HG02943 (cell line): ENCODE results near the gene MORN5.

Source experiments
- ATAC-seq: cut with Tn5 transposase; IDR thresholded peaks from one replicate; pipeline ENCODE4 v1.9.1; 2021; ENCODE audit warnings: mild to moderate bottlenecking, low read depth, moderate library complexity; ENCODE audit not compliant: unreplicated experiment

The MORN5 gene

DNA sequence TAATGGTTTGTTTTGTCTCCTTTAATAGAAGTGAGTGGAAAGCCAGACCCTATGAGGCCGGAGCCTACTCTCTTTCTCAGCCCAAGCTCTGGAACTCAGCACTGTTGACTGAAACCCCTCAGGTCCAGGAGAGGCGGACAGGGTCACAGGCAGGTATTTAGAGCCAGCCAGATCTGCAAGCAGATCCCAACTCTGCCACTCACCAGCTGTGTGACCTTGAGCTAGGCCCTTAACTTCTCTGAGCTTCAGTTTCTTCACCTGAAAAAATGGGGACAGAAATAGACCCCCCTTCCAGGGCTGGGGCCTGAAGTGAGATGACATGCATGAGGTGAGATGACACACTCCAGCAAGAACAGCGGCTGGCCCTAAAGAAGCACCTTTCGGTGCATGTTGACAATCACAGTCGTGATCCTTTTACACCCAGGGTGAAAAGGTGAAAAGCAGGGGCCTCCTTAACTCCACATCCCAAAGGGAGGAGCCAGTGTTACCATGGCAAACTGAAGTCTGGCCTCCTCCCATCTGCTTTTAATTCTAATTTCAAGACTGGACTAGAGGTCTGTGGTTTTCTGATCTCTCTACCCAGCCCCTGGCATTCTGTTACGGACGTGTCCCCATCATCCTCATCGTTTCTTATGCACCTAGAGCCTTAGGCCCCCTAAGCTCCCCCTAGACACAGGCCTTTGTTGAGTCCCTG lies 27.2 kb downstream of the MORN5 start:
- no peak for ATAC-seq

DNA sequence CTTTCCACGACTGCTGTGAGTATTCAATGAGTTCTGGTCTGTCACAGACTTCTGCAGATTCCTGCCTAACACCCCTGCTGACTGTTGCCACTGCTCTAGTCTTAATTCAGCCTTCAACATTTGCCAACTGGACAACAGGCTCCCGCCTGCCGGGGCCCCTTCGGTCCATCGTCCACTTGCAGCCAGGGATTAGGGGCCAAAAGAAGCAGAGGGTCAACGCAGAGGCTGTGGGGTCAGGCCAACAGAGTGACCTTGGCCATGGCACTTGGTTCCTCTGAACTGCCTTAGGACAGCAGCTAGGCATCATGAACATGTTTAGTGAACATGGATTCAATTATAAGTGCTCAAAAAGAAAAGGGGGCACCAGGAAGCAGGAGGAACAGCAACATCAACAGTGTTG lies 28.7 kb downstream of the MORN5 start:
- ATAC-seq: no peak

DNA sequence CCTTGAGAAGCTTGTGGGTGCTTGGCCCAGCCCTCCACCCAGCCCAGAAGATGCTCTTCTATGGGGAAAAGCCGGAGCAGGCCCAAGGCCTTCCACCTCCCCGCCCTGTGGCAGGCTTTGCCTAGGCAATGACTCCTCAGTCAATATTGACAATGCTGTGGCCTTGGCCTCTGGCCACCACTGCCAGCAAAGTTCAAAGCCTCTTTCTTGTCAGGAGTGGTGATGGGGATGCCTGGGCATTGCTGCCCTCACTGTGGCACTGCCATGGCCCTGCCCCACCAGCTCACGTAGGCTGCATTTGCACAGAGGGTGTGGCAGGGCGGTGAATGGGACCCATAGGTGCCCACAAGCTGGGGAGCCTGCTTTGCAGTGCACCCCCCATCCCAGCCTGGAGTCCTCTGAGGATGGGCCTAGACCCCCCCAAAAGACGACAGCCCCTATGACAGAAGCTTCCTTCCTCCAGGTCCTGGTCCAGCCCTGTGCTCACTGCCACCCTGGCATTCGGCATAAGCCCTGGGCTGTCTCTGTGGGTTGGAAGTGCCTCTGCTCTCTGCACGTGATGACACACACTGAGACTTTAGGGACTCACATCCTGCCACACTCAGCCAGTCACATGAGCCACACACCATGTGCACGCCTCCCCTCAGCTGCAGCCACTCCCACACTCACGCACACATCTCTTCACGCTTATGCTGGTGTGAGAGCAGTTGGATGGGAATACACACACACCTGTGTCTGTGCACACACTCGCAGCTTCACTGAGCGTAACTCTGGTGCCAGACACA lies 31.1 kb downstream of the MORN5 start:
- no peak for ATAC-seq

DNA sequence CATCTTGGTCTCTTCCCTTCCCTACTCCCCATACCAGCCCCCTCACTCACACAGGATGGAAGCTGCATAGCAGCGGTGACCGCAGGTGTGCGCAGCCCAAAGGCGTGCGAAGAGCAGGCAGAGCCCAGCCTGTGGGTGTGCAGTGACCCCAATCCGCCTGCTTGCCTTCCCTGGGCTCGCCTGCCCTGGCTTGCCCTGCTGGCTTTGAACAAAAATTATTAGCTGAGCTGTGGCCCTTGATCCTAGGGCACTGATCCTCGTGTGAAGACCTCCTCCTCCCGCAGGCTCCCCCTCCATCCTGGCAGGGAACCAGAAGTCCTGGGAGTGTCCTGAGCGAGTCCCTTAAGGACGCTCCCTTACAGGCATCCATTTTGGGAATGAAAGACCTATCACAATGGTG lies 31.9 kb downstream of the MORN5 start:
- ATAC-seq: no peak

DNA sequence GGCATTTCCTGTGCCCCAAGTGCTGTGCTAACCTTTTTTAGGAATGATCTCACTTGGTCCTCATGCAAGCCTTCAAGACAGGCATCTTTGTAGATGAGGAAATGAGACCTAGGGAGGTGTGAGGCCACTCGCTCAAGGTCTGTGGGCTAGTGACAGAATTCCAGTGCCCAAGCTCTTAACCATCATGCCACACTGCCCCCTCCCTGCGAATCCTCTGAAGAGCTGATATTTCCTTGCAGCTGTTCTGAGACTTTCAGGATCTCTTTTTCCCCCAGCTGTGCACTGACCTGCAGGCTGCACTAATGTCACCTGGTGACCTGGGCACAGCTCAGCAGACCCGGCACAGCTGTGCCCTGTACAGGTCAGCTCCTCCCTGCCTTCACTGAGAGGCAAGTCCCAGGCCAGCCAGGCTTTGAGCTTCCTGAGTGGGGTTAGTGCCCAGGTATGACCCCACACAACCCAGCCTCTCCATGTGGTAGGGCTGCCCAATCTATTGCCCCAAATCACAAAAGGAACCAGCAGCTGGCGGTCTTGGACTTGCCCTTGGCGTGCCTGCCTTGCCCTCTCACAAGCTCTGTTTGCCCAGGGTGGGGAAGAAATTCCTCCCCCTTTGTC lies 32.7 kb downstream of the MORN5 start:
- ATAC-seq: no peak

DNA sequence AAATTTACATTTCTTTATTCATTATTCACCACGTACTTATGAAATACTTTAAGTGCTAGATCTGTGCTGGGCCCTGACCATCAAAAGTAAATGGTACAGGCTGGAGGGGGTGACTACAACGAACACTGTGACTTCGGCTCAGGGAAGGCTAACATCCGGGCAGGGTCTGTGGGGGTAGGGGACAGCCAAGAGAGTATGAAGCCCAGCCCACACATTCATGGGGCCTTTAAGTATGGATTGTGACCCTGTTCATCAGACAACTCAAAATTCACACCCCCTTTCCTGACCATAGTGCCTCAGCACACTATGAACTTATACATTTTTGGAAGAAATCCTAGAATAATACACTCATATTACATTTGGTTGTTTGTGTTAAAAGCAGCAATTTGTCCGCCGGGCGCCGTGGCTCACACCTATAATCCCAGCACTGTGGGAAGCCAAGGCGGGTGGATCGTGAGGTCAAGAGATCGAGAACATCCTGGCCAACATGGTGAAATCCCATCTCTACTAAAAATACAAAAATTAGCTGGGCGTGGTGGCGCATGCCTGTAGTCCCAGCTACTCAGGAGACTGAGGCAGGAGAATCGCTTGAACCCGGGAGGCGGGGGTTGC lies 33.3 kb downstream of the MORN5 start:
- ATAC-seq: no peak

DNA sequence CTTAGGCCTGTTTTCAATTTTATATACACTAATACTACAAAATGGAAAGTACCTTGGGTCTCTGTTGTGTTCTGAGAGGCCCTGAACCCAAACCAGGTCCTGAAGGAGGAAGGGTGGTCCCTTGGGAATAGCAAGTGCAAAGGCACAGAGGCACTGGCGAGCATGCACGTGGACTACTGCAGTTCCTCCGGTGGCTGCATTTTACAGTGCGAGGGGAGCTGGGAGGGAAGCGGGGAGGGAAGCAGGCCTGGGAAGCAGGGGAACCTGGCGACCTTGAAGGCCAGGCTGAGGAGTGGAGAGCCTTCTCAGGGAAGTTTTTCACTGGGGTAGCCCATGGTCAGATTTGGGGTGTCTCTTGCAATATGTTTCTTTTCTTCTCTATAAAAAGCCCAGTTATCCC lies 33.9 kb downstream of the MORN5 start:
- ATAC-seq: no peak

DNA sequence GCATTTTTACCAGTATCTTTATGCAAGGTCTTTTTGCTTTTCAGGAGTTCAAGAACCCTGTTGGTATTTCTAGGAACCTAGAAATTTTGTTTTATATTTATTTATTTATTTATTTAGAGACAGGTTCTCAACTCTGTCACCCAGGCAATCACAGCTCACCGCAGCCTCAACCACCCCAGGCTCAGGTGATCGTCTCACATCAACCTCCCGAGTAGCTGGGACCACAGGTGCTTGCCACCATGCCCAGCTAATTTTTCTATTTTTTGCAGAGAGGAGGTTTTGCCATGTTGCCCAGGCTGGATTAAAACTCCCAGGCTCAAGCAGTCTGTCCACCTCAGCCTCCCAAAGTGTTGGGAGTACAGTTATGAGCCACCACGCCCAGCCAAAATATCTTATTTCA lies 36.2 kb downstream of the MORN5 start:
- no peak for ATAC-seq

- no peak for ATAC-seq
Observed at GRCh38 chr9:122197426-122197825, 37.7 kb downstream of the MORN5 start.

DNA sequence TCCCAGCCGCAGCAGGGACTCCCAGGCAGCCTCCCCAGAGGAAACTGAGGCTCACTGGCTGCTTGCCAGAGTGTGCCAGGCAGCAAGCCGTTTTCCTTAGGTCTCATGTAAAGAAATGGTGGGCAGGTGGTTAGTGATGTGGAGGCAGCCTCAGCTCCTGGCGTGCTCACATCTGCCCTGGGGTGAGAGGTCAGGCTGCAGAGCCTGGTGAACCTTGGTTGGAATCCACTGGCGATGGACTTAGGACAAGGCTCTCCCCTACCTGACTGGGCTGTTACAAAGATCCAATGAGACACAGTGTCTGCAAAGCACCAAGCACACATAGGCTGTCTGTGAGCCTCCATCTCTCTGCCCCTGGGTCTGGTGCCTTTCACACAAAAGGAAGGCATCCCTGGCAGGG lies 38.2 kb downstream of the MORN5 start:
- ATAC-seq: no peak

GRCh38 chr9:122200960-122201595 lies 41.4 kb downstream of the MORN5 start:
- no peak for ATAC-seq

GRCh38 chr9:122201641-122202040 lies 41.9 kb downstream of the MORN5 start:
- ATAC-seq: no peak

DNA sequence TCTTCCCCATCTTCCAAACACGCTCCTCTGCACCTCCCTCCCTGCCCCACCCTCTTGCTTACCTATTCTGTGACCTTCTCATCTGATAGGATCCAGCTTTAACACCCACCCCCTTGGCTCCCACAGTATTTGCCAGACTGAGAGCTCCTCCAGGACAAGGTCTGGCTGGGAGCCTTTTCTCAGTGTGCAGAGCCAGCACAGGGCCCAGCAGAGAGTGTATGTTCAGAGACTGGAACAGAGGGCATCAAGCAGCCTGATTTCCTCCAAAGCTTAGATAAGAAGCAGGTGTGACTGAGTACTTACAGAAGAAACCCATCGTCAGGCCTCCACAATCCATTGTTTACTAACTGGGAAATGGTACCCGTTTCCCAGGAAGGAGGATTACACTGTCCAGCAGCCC lies 42.4 kb downstream of the MORN5 start:
- ATAC-seq: no peak

GRCh38 chr9:122204055-122204454 lies 44.3 kb downstream of the MORN5 start:
- no peak for ATAC-seq

- ATAC-seq: no peak
Observed at GRCh38 chr9:122204491-122204890, 44.8 kb downstream of the MORN5 start.

- no peak for ATAC-seq
Observed at GRCh38 chr9:122205176-122205575, 45.5 kb downstream of the MORN5 start.

- no peak for ATAC-seq
Observed at GRCh38 chr9:122206118-122207046, 46.7 kb downstream of the MORN5 start.

- ATAC-seq: no peak
Observed at GRCh38 chr9:122207096-122207495, 47.4 kb downstream of the MORN5 start.

- ATAC-seq: no peak
Observed at GRCh38 chr9:122209451-122209850, 49.7 kb downstream of the MORN5 start.
